SHP77 treated with DMSO at 0.1 percent for 48 hours (cell line): ENCODE results near the gene IHH.

Experiments used
- DNase-seq: peaks from one replicate; lab custom pipeline; 2025; lab: John Stamatoyannopoulos, UW

IHH gene

DNA sequence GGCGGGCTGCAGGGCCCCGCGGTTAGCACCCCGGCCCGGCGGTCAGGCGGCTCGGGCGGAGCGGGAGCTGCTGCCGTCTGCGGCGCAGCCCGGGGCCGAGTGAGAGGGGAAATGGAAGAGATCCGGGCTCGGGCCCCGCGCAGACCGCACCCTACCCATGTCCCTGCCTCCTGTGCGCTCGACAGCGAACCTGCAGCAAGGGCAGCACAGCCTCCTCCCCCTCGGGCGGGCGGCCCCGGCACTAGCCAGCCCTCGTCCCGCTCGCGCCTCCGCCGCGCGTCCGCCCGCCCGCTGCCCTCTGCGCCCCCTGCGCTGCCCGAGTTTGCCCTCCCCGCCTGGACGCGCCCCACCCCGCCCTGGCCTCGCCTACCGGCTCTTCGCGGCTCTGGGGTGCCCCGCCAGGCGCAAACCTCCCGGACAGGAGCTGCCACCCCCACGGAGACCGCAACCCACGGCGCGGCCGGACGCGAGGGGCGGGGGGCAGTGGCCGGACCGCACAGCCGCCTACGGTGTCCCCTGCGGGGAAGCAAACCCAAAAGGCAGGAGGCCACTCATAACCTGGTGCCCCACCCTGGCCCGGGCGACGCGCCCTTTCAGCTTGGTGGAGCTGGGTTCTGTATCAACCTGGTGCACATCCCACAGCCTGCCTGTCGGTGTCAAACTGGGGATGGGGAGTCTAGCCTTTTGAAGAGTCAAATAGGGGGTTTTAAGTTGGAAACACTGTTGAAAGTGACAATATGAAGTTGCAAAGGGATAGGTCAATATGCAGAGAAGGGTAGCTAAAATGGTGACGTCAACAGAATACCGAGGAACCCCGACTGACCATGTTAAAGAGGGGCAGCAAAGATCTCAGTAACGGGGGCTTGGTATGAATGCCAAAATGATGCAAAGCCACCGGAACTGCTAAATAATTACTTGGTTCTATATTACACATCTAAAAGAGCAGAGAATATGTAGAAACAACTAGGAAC is at the start of gene IHH:
IHH (minus strand) TSS at position 101 of the 971 bp plus-strand sequence. CDS start 454 bp downstream, outside the sequence.
- no peak for DNase-seq

DNA sequence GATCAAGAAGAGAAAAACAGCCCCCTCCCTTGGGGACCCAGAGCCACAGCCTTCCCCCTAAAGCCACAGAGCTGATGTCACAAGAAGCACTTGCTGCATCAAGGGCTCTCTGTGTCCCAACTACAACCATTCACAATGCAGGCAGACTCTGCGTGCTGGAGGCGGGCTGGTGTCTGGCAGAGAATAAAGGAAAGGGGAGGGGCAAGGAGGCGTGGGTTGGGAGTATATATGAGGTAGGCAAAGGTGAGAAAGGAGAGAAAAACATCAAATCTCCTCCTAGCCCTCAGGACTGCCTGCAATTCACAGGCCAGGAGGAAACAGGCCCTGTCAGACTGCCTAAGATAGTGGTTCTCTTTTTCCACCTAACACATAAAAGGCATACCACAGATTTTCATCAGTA is 48.8 kb upstream of the IHH start:
- no peak for DNase-seq

DNA sequence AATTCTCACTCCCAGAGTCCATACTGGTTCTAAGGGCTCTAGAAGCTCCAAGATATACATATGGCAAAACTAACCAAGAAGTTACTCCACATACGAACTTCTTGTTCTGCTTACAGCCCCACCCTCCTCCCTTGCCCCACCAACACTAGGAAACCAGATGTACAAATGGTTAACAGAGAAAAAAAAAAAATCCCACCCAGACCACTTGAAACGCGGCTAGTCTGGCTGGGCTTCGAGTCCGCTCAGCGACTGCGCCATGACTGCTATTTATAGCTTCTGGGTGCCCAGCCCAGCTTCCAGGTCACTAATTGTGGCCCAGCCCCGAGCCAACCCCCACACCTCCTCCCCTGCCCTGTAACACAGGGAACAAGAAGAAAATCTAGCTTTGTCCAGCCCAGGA is 47.0 kb upstream of the IHH start:
- DNase-seq, result no peak

DNA sequence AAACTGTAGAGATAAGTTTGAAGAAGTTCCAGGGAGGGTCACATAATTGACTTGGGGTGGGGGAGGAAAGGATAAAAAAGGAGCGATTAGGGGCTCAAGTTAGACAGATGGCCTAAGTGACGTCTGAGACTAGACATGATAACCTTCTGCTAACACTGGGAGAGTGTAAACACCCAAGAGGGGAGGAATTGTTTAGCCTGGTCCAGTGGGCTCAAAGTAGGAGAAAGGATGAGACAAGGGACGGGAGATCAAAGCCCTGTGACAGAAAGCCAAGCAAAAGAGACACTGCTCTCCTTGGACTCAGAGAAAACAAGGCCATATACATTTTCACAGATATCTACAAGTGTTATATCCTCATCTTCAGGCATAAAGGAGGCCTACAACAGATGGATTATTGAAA is 45.5 kb upstream of the IHH start:
- DNase-seq, result no peak

DNA sequence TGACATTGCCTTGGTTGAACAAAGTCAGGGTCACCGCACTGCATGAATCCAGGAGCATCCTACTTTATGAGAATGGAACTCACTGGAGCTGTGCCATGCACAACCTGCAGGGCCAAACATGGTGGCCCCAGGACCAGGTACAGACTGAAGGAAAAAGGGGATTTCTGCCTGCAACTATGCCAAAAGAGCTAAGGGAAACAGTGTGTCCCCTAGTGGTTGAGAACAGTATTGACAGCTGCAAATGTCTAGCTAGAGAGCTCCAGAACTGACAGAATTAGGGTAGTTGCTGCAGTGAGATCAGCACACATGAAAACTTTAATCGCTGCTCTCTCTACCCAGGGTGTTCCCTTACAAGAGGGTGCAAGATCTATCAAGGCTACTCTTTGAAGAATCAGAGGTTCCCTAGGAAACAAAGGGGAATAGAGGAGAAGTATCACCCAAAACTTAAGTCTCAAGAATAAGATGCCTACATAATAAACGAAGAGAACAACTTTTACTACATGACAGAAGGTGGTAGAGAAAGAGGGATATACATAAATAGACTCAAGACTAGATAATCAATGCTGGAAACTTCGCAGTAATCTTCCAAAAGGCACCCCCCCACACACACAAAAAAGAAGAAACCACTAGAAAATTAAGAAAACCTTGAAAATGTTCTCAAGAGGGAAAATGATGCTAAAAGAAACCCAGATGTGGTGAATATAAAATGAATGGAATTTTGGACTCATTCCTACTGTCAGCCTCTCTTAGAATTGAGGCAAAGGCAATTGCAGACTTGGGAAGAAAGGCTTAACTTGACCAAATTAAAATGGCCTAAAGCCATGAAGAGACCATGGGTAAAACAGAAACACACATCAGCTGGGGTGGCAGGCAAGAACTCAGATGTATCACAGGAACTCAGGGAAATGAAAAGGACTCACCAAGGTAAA is 43.6 kb upstream of the IHH start:
- DNase-seq, result peak; percentile 26

DNA sequence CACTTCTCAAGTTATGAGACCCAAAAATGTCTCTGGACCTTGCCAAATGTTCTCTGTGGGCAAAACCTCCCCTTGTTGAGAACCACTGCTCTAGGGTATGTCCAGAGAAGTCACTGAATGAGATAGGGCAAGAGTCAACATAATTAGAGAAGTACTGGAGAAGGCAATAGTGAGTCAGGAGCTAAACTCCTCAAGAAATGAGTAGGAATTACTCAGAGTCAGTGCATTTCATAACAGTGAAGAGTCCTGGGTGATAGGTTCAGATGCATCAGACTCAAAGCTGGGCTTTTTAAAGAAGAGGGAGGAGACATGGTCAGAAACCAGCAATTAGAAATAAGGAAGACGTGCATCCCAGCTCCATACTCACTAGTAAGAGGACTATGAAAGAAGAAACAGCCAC is 38.6 kb upstream of the IHH start:
- DNase-seq, result no peak

DNA sequence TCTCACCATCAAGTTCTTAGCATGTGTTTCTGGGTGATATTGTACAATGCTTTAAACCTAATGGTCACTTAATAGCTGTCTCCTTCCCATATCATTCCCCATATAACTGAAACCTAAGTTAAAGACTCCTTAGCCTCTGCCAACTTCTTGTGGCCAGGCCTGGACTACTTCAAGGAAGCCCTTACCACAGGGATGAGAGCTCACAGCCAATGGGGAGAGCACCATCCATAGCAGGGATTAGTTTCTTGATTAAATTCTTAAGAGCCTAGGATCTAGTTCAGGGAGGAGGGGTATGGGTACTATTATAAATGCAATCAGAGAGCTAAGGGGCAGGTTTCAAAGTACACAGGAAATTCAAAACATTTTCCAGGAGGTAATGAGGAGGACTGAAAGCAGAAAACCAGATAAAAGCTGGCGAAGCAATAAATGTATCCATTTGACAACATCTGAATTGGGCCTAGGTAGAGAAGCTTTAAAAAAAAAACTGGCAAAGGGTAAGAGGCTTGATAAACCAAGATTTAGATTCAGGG is 34.8 kb upstream of the IHH start:
- no peak for DNase-seq

DNA sequence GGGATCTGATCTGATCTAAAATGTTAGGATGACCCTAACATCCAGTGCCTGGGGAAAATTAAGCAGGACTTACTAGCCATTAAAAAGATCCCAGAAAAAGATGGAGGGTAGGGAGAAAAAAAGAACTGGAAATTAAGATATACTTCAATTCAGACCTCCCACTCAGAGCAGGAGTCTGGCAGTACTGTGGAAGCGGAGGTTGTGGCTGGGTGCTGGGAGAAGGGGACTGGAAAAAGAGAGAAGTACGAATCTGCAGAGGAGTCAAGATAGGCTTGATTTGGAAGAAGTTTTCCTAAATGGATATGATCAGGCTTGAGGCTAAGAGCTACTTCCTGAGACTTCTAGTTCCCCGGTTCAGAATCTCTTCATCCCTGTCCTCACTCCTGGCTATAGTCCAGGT is 33.5 kb upstream of the IHH start:
- no peak for DNase-seq

DNA sequence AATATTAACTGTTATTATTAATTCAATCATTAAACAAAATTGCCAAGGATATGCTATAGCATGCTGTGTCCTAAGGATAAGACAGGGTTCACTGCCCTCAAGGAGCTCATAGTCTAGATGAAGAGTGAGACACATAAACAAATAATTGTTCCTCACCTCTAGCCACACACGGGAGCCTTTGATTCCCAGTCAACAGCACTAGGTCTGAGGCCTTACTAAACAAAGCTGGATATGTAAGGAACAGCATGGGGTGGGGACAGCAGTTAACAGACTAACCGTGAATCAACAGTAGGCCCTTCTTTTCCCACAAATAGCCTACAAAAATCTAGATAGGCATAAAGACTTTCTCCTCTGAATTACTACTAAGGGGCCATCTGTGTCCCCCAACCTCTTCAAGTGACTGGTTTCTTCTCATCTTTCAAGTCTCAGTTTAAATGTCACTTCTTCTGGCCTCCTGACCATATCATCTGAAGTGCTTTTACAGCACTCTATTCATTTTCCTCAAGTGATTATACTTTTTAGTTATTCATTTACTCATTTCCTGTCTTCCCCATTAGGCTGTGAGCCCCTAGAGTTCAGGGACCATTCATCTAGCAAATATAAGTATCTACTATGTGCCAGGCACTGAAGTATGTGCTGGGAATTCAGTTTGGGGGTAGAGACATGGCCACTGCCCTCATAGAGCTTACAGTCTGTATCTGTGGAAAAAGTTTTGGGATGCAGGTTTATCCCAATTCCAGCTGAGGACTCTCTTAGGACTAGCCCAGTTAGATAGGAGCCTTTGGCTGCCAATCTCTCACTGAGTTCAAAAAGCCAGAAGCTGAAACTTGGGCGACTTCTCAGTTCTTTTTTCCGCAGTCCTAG is 29.9 kb upstream of the IHH start:
- DNase-seq, result no peak

DNA sequence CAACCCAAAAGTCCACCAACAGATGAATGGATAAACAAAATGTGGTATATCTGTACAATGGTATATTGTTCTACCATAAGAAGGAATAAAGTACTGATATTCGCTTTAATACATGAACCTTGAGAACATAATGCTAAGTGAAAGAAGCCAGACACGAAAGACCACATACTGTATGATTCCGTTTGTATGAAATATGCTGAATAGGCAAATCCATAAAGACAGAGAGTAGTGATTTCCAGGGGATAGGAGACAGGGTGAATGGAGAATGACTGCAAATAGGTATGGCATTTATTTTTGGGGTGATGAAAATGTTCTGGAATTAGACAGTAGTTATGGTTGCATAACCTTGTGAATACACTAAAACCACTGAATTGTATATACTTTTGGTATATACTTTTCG is 28.6 kb upstream of the IHH start:
- no peak for DNase-seq

DNA sequence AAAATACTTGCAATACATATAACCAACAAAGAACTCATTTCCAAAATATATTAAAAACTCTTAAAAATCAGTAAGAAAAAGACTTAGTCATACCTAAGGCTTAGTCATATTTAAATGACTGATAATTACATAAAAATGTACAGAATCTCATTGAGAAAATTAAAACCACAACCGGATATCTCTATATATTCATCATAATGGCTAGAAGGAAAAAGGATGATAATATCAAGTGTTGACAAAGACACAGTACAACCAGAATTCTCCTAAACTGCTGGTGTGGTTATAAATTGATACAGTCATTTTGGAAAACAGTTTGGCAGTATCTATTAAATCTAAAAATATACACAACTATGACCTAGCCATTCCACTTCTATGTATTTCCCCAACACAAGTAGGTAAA is 27.1 kb upstream of the IHH start:
- no peak for DNase-seq

DNA sequence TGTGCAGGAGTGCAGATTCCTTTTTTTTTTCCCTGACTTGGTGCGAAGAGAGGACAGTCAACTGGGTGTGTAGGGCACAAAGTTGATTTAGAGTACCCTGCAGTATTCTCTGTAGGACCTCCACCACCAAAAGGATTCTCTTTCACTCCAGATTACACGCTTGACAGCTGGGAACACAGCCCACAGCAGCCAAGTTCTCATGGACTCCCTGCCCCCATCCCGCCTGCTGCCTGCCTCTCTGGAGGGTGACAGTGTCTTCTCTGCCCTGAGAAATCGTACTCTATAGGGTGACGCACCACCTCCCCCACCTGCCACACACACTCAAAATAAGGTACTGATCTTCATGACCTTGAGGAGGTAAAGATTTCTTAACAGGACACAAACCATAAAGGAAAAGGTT is 26.6 kb upstream of the IHH start:
- DNase-seq, result no peak

DNA sequence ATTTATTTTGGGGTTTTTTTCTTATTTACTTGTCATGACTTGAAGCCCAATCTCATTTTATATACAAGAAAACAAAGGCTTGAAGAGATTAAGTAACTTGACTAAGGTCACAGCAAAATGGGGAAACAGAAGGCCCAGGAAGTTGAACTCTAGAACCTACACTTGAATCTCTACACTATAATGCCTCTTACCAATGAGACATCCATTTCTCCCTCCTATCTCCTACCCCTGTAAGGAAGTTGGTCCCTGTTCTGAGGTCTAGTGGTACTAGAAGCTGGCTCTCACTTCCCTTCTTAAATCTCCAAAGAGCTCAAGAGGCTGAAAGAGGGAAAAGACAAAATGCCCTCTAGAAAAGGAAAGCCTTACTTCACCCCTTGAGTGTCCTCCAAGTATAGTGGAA is 25.5 kb upstream of the IHH start:
- no peak for DNase-seq

DNA sequence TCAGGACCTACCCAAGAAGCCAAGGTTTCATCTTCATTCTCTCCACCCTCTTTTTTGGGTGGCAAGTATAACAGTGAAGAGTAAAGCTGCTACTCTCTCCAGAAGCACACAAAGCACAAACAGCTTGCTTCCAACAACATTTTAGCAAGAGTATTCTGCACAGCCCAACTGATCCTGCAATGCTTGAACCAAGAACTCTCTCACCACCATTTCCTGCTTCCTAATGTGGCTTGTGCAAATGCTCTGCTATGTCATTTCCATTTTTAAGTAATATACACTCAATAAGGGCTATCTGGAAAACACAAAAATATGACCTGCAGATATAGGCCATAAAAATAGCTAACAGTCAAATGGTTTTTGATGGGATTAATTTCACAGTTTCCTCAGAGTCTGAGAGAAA is 24.1 kb upstream of the IHH start:
- DNase-seq, result no peak

DNA sequence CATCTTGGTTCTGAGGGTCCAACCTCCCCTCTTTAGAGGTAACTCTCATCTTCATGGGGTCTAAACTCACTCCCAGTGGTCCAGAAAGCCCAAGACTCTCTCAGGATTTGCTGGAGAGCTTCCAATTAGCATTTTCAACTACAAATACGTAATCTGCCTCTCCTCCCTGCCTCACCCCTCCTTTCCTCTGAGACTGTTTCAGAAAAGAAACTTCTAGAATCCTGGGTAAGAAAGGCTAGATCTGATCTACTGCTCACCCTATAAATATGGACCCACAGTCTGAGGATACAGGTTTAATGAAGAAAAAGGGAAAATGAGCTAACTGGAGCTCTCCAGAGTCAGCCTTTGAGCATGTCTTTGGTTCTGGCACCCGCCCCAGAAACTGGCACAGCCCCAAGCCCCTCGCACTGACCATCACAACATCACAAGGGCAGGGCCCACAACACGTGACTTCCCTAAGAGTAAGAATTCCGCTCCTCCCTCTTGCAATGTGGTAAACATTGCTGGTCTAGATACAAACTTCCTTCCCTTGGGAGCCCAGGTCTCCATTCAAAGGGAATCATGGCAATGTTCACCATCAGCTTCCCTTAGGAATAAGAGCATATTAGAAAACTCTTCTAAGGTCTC is 21.7 kb upstream of the IHH start:
- DNase-seq, result no peak

DNA sequence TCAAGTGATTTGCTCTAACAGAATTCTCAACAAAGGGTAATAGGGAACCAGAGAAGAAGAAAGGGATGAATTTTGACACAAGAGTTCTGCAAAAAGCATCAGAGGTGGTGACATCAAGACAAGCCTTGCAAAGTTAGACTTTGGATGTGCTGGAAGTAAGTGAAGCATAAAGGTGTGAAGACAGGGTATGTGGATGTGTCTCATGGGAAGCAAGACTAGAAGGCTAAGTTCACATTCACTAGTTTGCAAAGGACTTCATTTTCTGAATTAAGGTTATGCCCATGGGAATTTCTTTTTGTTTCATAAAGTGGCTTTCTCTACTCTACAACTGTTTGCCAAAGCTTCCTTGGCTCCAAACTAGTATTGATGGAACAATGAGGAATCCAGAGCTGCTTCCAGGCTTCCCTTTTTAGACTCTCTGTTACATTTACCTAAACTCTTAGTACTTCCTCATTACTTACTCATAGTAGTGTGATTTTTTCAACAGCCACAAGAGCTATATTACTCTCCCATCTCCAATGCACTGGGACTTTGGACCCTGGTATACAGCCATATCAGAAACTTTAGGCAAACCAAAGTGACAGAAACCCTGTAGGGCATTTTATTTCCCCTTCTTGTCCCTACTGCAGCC is 21.1 kb upstream of the IHH start:
- no peak for DNase-seq

DNA sequence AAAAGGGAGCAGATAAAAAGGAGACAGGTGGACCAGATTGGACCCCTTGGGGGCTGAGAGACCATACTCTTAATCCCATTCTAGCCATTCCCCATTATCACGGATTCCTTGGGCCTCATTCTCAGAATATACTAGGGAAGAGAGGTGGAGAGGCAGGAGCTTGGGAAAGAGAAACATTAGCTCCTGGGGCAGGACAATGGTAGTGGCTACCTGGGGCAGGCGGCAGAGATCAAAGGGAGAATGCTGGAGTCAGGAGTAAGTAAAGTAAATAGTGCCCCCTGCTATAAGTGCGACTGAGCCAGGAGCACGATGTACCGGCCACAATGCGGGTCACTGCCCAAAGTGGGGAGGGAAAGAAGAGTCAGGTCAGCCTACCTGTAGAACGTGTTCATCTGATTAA is 20.4 kb upstream of the IHH start:
- DNase-seq, result no peak

DNA sequence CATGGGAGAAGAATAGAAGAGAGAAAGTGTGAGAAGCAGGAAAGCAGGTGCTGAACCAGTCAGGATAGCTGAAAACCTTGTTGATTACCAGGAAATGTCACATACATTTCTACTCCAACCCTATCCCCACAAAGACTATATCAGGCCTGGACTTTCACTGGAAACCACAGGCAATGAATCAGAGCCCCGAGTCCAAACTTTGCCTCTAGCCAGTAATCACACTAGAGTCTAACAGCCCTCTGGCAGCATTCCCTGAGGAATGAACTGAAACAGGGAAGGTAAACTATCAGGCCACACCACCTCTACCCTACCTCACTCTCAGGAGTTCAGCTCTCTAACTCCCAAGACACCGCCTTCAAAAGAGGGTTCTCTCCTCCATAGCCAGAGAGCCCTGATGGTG is 18.7 kb upstream of the IHH start:
- DNase-seq, result no peak

DNA sequence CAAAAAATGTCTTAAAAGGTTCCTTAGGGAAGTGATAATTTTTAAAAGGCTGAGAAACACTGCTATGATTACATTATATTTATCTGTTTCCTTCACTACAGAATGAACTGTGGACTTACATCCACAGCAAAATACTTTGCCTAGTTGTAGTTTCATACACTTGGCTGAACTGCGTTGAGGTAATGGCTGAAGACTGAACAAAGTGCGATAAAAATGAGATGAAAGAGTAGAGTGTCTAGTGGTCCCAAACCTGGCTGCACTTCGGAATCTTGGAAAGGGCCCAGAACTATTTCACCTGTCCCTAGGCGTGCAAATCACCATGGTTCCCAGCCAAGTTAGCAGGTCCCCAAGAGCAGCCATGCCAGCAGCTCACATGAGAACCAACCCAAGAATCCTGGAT is 18.2 kb upstream of the IHH start:
- no peak for DNase-seq

DNA sequence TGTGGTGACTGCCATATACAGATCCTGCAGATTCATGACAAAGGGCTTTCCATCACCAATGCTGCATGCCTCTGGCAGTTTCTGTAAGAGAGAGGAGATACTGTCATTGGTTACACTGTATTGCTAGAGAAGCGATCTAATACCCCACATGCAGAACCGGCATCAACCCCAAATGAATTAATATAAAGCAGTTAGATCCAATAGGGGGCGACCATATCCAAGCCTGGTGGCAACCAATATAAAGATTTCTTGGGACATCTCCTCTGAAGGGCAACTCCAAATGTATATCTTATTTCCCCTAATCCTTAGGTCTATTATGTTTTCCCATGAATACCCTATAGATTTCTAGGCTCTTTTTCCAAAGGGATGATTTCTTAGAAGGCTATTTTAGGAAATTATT is 17.4 kb upstream of the IHH start:
- no peak for DNase-seq

DNA sequence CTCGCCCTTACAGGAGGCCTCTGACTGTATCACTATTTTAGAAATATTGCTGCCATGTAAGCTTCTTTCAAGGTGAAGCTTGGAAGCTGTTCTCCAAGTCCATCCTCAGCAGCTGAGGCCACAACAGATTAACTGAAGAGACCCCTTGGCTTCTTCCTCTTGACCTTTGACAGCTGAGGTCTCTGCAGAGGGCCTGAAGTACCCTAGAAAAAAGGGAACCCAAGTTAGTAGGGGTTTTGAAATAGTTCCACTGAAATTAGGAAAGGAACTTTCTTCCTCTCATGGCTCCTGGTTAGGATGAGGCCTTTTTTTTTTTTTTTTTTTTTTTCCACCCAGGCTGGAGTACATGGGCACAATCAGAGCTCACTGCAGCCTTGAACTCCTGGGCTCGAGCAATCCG is 15.5 kb upstream of the IHH start:
- no peak for DNase-seq
